LoVo (cell line): ENCODE results near the gene BMP2.

Experiments used
- DNase-seq: peaks from one replicate; pipeline ENCODE4 v3.0.0-alpha.2; 2016; ENCODE audit warnings: low spot score

The BMP2 gene

GRCh38 chr20:6767536-6768227, at the start of gene BMP2:
TSS of gene BMP2 (plus strand) at chr20:6767686. CDS start at chr20:6770127, 2,441 bp downstream.
- DNase-seq, result peak; percentile 70

GRCh38 chr20:6718662-6719368, 48.7 kb upstream of the BMP2 start:
- DNase-seq, result no peak

GRCh38 chr20:6719369-6719721, 48.1 kb upstream of the BMP2 start:
- no peak for DNase-seq

GRCh38 chr20:6726761-6727160, 40.7 kb upstream of the BMP2 start:
- no peak for DNase-seq

GRCh38 chr20:6730672-6731328, 36.7 kb upstream of the BMP2 start:
- DNase-seq, result no peak

GRCh38 chr20:6732001-6732447, 35.5 kb upstream of the BMP2 start:
- no peak for DNase-seq

- no peak for DNase-seq
These were observed 34.6 kb upstream of the BMP2 start for GRCh38 chr20:6732851-6733250.

GRCh38 chr20:6733965-6734364, 33.5 kb upstream of the BMP2 start:
- DNase-seq, result no peak

- DNase-seq, result no peak
These were observed 31.3 kb upstream of the BMP2 start for GRCh38 chr20:6735942-6736845.

- no peak for DNase-seq
These were observed 28.1 kb upstream of the BMP2 start for GRCh38 chr20:6739406-6739805.

GRCh38 chr20:6740096-6740495, 27.4 kb upstream of the BMP2 start:
- DNase-seq, result no peak

GRCh38 chr20:6744180-6744579, 23.3 kb upstream of the BMP2 start:
- no peak for DNase-seq

GRCh38 chr20:6744805-6745204, 22.7 kb upstream of the BMP2 start:
- no peak for DNase-seq

GRCh38 chr20:6746901-6747609, 20.4 kb upstream of the BMP2 start:
- no peak for DNase-seq

- DNase-seq, result no peak
These were observed 17.0 kb upstream of the BMP2 start for GRCh38 chr20:6750438-6750837.

GRCh38 chr20:6756693-6757595, 10.5 kb upstream of the BMP2 start:
- DNase-seq, result no peak

- DNase-seq, result no peak
These were observed 2.9 kb upstream of the BMP2 start for GRCh38 chr20:6764619-6765018.

GRCh38 chr20:6765469-6766058, 1.9 kb upstream of the BMP2 start:
- DNase-seq, result peak; percentile 70

GRCh38 chr20:6766433-6766832, 1.1 kb upstream of the BMP2 start:
- no peak for DNase-seq

GRCh38 chr20:6767126-6767535, 355 bp upstream of the BMP2 start:
- no peak for DNase-seq
